Thyroid gland (tissue), 4 donors: Measurements from ENCODE around the gene B3GNT8.

Experiments
- POLR2A ChIP-seq, 2 donors: fragments of 450-650 bp; IDR thresholded peaks; one replicate each; pipeline ENCODE4 v1.6.1; 2017; ENCODE audit warnings: antibody characterized with exemption in 2 of 2, mild to moderate bottlenecking in 2 of 2, moderate library complexity in 1 of 2
- TF ChIP-seq, protein P1 (sequence below), 6 experiments: fragments of 200-600 bp in 3 of 6; fragments of 450-650 bp in 3 of 6; sonication (generic) in 3 of 6; IDR thresholded peaks; one replicate each; pipeline ENCODE4 v1.5.1; 2016 to 2019; ENCODE audit warnings: antibody characterized with exemption in 6 of 6, mild to moderate bottlenecking in 2 of 6, inconsistent platforms in 1 of 6, moderate library complexity in 1 of 6

- TF ChIP-seq POLR2A (IDR thresholded peaks at IDR 0.05): no peak
- TF ChIP-seq, protein P1, sequence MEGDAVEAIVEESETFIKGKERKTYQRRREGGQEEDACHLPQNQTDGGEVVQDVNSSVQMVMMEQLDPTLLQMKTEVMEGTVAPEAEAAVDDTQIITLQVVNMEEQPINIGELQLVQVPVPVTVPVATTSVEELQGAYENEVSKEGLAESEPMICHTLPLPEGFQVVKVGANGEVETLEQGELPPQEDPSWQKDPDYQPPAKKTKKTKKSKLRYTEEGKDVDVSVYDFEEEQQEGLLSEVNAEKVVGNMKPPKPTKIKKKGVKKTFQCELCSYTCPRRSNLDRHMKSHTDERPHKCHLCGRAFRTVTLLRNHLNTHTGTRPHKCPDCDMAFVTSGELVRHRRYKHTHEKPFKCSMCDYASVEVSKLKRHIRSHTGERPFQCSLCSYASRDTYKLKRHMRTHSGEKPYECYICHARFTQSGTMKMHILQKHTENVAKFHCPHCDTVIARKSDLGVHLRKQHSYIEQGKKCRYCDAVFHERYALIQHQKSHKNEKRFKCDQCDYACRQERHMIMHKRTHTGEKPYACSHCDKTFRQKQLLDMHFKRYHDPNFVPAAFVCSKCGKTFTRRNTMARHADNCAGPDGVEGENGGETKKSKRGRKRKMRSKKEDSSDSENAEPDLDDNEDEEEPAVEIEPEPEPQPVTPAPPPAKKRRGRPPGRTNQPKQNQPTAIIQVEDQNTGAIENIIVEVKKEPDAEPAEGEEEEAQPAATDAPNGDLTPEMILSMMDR (IDR thresholded peaks at IDR 0.05): no peak
Measured at GRCh38 chr19:41456342-41456918, 29.3 kb upstream of the B3GNT8 start.
